Stomach (tissue), 4 donors: ENCODE data around the gene BCAS1.

Experiments
- CTCF ChIP-seq, 7 experiments: fragments of 450-650 bp in 4 of 7; fragments of 200-600 bp in 3 of 7; sonication (generic) in 3 of 7; IDR thresholded peaks; one replicate each; pipeline ENCODE4 v1.5.1; 2016 to 2019; ENCODE audit warnings: antibody characterized with exemption in 7 of 7, control low read depth in 2 of 7, mild to moderate bottlenecking in 1 of 7
- POLR2A ChIP-seq, 4 donors: fragments of 450-650 bp; IDR thresholded peaks; one replicate each; pipeline ENCODE4 v1.6.1; 2016; ENCODE audit warnings: antibody characterized with exemption in 4 of 4, control low read depth in 2 of 4, mild to moderate bottlenecking in 1 of 4, moderate library complexity in 1 of 4

- TF ChIP-seq CTCF (IDR thresholded peaks at IDR 0.05) (no peak), POLR2A (IDR thresholded peaks at IDR 0.05) (no peak)
Observed at GRCh38 chr20:53942472-53942816, 128.0 kb downstream of the BCAS1 start.
